ENCODE data around the gene SLC22A12.
"Not testable (repeated sequence)": the region's sequence is repeated elsewhere in the genome, so short reads cannot be mapped to it uniquely, and the experiment has no call there.

Gene SLC22A12

GRCh38 chr11:64585150-64585549, 5.9 kb upstream of the SLC22A12 start:
- no peak for DNase-seq (ENCODE audit: low read depth in 2 of 2)

- no peak for DNase-seq (ENCODE audit: low read depth in 2 of 2)
Observed at GRCh38 chr11:64586366-64586765, 4.7 kb upstream of the SLC22A12 start.

- DNase-seq (ENCODE audit: low read depth in 2 of 2), result no peak
Observed at GRCh38 chr11:64588701-64589100, 2.3 kb upstream of the SLC22A12 start.

GRCh38 chr11:64591257-64592233, 525 bp downstream of the SLC22A12 start:
- no peak for DNase-seq (ENCODE audit: low read depth in 2 of 2)

- no peak for DNase-seq (ENCODE audit: low read depth in 2 of 2)
Observed at GRCh38 chr11:64592234-64592615, 1.2 kb downstream of the SLC22A12 start.

- no peak for DNase-seq (ENCODE audit: low read depth in 2 of 2)
Observed at GRCh38 chr11:64592656-64593055, 1.6 kb downstream of the SLC22A12 start.

- DNase-seq (ENCODE audit: low read depth in 2 of 2), result no peak
Observed at GRCh38 chr11:64593156-64594105, 2.4 kb downstream of the SLC22A12 start.

GRCh38 chr11:64594159-64594939, 3.3 kb downstream of the SLC22A12 start:
- no peak for DNase-seq (ENCODE audit: low read depth in 2 of 2)

GRCh38 chr11:64595922-64596321, 4.9 kb downstream of the SLC22A12 start:
- DNase-seq (ENCODE audit: low read depth in 2 of 2), result not testable (repeated sequence)

- DNase-seq (ENCODE audit: low read depth in 2 of 2), result no peak
Observed at GRCh38 chr11:64597671-64598101, 6.7 kb downstream of the SLC22A12 start.

GRCh38 chr11:64598106-64598796, 7.2 kb downstream of the SLC22A12 start:
- no peak for DNase-seq (ENCODE audit: low read depth in 2 of 2)

- no peak for DNase-seq (ENCODE audit: low read depth in 2 of 2)
Observed at GRCh38 chr11:64598797-64599697, 8.0 kb downstream of the SLC22A12 start.

- DNase-seq (ENCODE audit: low read depth in 2 of 2), result no peak
Observed at GRCh38 chr11:64599698-64600211, 8.7 kb downstream of the SLC22A12 start.

- DNase-seq (ENCODE audit: low read depth in 2 of 2), result no peak
Observed at GRCh38 chr11:64600281-64600992, 9.4 kb downstream of the SLC22A12 start.

- no peak for DNase-seq (ENCODE audit: low read depth in 2 of 2)
Observed at GRCh38 chr11:64601605-64602465, 10.8 kb downstream of the SLC22A12 start.

GRCh38 chr11:64602466-64603070, 11.5 kb downstream of the SLC22A12 start:
- DNase-seq (ENCODE audit: low read depth in 2 of 2), result no peak

GRCh38 chr11:64603411-64604110, 12.5 kb downstream of the SLC22A12 start:
- DNase-seq (ENCODE audit: low read depth in 2 of 2), result no peak

Data from stimulated activated CD8-positive, alpha-beta memory T cell treated with anti-CD3 and anti-CD28 coated beads, Interleukin-2, amount 100 ng/mL, for 48 hours (primary cell).